Stimulated activated CD8-positive, alpha-beta memory T cell treated with anti-CD3 and anti-CD28 coated beads, Interleukin-12 subunit alpha, Interleukin-12 subunit beta, amount 100 ng/mL, for 1 hour (primary cell): ENCODE data around the gene MT1F.
"Not testable (repeated sequence)": the region's sequence is repeated elsewhere in the genome, so short reads cannot be mapped to it uniquely, and the experiment has no call there.

ENCODE experiments used
- DNase-seq: peaks from one replicate; pipeline ENCODE4 v3.0.0-alpha.2; 2020; ENCODE audit warnings: low read depth

The MT1F gene

GRCh38 chr16:56672761-56673536, 15.2 kb downstream of the MT1F start:
- DNase-seq, result no peak

- no peak for DNase-seq
Observed at GRCh38 chr16:56673921-56674320, 16.2 kb downstream of the MT1F start.

GRCh38 chr16:56674570-56674969, 16.8 kb downstream of the MT1F start:
- not testable (repeated sequence) for DNase-seq

GRCh38 chr16:56675685-56676210, 18.0 kb downstream of the MT1F start:
- DNase-seq, result no peak

GRCh38 chr16:56677474-56677873, 19.7 kb downstream of the MT1F start:
- no peak for DNase-seq

- DNase-seq, result no peak
Observed at GRCh38 chr16:56679078-56679730, 21.4 kb downstream of the MT1F start.

- no peak for DNase-seq
Observed at GRCh38 chr16:56679818-56680217, 22.1 kb downstream of the MT1F start.

- peak; percentile 76 for DNase-seq
Observed at GRCh38 chr16:56681939-56682702, 24.4 kb downstream of the MT1F start, which contains the start of gene MT1X. Gene MT1X, plus strand, starts transcription at chr16:56682470. Its CDS starts 71 bp downstream, at chr16:56682541.

GRCh38 chr16:56682703-56683397, 25.1 kb downstream of the MT1F start:
- no peak for DNase-seq

- no peak for DNase-seq
Observed at GRCh38 chr16:56683424-56684172, 25.8 kb downstream of the MT1F start.

- DNase-seq, result no peak
Observed at GRCh38 chr16:56684256-56684925, 26.6 kb downstream of the MT1F start.

- DNase-seq, result no peak
Observed at GRCh38 chr16:56684926-56685590, 27.3 kb downstream of the MT1F start.

GRCh38 chr16:56686758-56687157, 29.0 kb downstream of the MT1F start:
- DNase-seq, result no peak

GRCh38 chr16:56688762-56689161, 31.0 kb downstream of the MT1F start:
- DNase-seq, result no peak

- DNase-seq, result no peak
Observed at GRCh38 chr16:56689171-56689570, 31.4 kb downstream of the MT1F start.

GRCh38 chr16:56690420-56691122, 32.8 kb downstream of the MT1F start:
- DNase-seq, result no peak

GRCh38 chr16:56691885-56692284, 34.1 kb downstream of the MT1F start:
- no peak for DNase-seq

GRCh38 chr16:56695246-56695645, 37.5 kb downstream of the MT1F start:
- DNase-seq, result no peak

GRCh38 chr16:56697456-56698155, 39.8 kb downstream of the MT1F start:
- DNase-seq, result no peak
